Upper lobe of left lung (tissue), 4 donors: ENCODE data around the gene ZNF362.

ENCODE experiments used
- EP300 ChIP-seq, 4 donors: sonication (generic); formaldehyde crosslinking; IDR thresholded peaks; one replicate each; pipeline ENCODE4 v1.5.1; 2017; ENCODE audit warnings: antibody characterized with exemption in 4 of 4, control low read depth in 2 of 4
- POLR2A ChIP-seq, 4 donors: fragments of 450-650 bp; IDR thresholded peaks; one replicate each; pipeline ENCODE4 v1.5.1; 2016 to 2017; ENCODE audit warnings: antibody characterized with exemption in 4 of 4, mild to moderate bottlenecking in 2 of 4
- POLR2AphosphoS5 ChIP-seq, 2 donors: sonication (generic); formaldehyde crosslinking; IDR thresholded peaks; one replicate each; pipeline ENCODE4 v1.5.1; 2017; ENCODE audit warnings: antibody characterized with exemption in 2 of 2
- TF ChIP-seq, protein P1 (sequence below), 6 experiments: fragments of 450-650 bp in 4 of 6; fragments of 200-600 bp in 2 of 6; sonication (generic) in 2 of 6; IDR thresholded peaks; one replicate each; pipeline ENCODE4 v1.5.1; 2016 to 2019; ENCODE audit warnings: antibody characterized with exemption in 6 of 6

DNA sequence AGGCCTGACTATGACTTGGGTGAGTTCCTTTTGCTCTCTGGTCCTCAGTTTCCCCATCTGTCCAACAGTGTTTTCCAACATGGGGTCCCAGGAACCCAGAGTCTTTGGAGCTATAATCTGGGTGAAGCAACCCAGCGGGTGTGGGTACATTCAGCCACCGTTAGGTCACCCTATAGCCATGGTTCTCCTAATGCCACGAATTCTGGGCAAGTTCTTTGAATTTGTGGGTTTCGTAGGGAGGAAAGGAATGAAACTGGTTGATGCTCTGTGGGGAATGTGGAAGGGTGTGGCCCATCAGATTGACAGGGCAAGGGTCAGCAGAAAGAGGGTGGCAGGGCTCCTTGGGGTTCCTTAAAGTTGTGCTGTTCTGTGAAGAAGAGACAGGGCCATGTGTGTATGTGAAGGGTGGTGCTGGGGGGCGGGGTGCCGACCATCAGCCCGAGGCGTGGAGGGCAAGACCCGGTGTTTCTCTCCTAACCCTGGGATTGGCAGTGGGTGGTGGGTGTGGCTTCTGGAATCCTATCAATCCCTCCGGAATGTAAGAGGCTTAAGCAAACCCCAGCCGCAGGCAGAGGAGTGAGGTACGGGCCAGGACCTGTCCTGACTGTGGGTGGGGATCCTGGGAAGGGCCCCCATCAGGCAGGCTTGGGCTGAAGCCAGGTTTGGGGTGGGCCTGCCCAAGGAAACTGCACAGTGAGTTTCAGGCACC lies 35.5 kb upstream of the ZNF362 start:
- TF ChIP-seq POLR2A (IDR thresholded peaks at IDR 0.05) (no peak), POLR2AphosphoS5 (IDR thresholded peaks at IDR 0.05) (no peak), EP300 (IDR thresholded peaks at IDR 0.05) (no peak)
- TF ChIP-seq, protein P1, sequence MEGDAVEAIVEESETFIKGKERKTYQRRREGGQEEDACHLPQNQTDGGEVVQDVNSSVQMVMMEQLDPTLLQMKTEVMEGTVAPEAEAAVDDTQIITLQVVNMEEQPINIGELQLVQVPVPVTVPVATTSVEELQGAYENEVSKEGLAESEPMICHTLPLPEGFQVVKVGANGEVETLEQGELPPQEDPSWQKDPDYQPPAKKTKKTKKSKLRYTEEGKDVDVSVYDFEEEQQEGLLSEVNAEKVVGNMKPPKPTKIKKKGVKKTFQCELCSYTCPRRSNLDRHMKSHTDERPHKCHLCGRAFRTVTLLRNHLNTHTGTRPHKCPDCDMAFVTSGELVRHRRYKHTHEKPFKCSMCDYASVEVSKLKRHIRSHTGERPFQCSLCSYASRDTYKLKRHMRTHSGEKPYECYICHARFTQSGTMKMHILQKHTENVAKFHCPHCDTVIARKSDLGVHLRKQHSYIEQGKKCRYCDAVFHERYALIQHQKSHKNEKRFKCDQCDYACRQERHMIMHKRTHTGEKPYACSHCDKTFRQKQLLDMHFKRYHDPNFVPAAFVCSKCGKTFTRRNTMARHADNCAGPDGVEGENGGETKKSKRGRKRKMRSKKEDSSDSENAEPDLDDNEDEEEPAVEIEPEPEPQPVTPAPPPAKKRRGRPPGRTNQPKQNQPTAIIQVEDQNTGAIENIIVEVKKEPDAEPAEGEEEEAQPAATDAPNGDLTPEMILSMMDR (IDR thresholded peaks at IDR 0.05) = no peak
